HEK293 (cell line): Measurements from ENCODE around the gene IGFN1.
A peak's percentile ranks its signal among the peaks of the same experiment; 100 is the strongest.

Experiments used
- CTCF ChIA-PET: fragments of 350-600 bp; formaldehyde crosslinking; extraction: SDS; loops from one replicate; lab custom pipeline; 2021; ENCODE audit warnings: antibody characterized with exemption; lab: Yijun Ruan, JAX
- POLR2A ChIA-PET: fragments of 300-600 bp; formaldehyde crosslinking; extraction: SDS; loops from one replicate; lab custom pipeline; 2020; ENCODE audit warnings: antibody characterized with exemption, inconsistent platforms; lab: Yijun Ruan, JAX
- H3K27ac ChIP-seq: fragments of 200-500 bp; sonication (Bioruptor generic); 2 replicates; pipeline ENCODE4 v1.5.1; 2014; ENCODE audit warnings: low read depth, low read length, control low read depth, inconsistent platforms; ENCODE audit errors: extremely low read depth
- H3K36me3 ChIP-seq, 2 experiments: fragments of 200-500 bp in 1 of 2; sonication (Bioruptor generic) in 1 of 2; 1 replicate in 1 of 2; 2 replicates in 1 of 2; pipeline ENCODE4 v1.5.1; 2014 to 2017; ENCODE audit warnings: inconsistent platforms in 2 of 2, low read length in 2 of 2; ENCODE audit not compliant: control insufficient read depth in 2 of 2, insufficient read depth in 1 of 2
- H3K4me1 ChIP-seq: fragments of 200-500 bp; sonication (Bioruptor generic); 2 replicates; pipeline ENCODE4 v1.5.1; 2014; ENCODE audit warnings: mild to moderate bottlenecking, low read length, inconsistent platforms; ENCODE audit not compliant: control insufficient read depth, insufficient read depth
- H3K4me3 ChIP-seq: 2 replicates; pipeline ENCODE4 v1.5.1; 2011; ENCODE audit warnings: low read depth, mild to moderate bottlenecking, control low read depth, low read length, moderate library complexity
- H3K9me3 ChIP-seq: fragments of 200-500 bp; sonication (Bioruptor generic); 2 replicates; pipeline ENCODE4 v1.5.1; 2014; ENCODE audit warnings: low read depth, low read length, inconsistent platforms; ENCODE audit not compliant: control insufficient read depth, insufficient read depth
- GLIS1 ChIP-seq: fragments of 450-650 bp; formaldehyde crosslinking; IDR thresholded peaks from 2 replicates; pipeline ENCODE4 v1.5.1; 2016; ENCODE audit warnings: missing biosample characterization, missing genetic modification characterization
- HOXD13 ChIP-seq: sonication (generic); formaldehyde crosslinking; IDR thresholded peaks from 2 replicates; pipeline ENCODE4 v1.8.0; 2022; ENCODE audit warnings: missing genetic modification reagents, borderline replicate concordance
- ZBTB21 ChIP-seq: fragments of 450-650 bp; formaldehyde crosslinking; IDR thresholded peaks from 2 replicates; pipeline ENCODE4 v1.5.1; 2017; ENCODE audit warnings: missing biosample characterization, missing genetic modification characterization
- ZIC2 ChIP-seq: fragments of 450-650 bp; formaldehyde crosslinking; IDR thresholded peaks from 2 replicates; pipeline ENCODE4 v1.5.1; 2016; ENCODE audit warnings: missing biosample characterization, missing genetic modification characterization
- ZNF16 ChIP-seq: fragments of 450-650 bp; formaldehyde crosslinking; IDR thresholded peaks from 2 replicates; pipeline ENCODE4 v1.5.1; 2016; ENCODE audit warnings: low read depth, missing biosample characterization, missing genetic modification characterization
- ZNF175 ChIP-seq: fragments of 450-650 bp; formaldehyde crosslinking; IDR thresholded peaks from 2 replicates; pipeline ENCODE4 v1.5.1; 2016; ENCODE audit warnings: missing biosample characterization, missing genetic modification characterization
- ZNF473 ChIP-seq: fragments of 450-650 bp; formaldehyde crosslinking; IDR thresholded peaks from 2 replicates; pipeline ENCODE4 v1.5.1; 2017; ENCODE audit warnings: missing biosample characterization, missing genetic modification characterization
- ZNF510 ChIP-seq: fragments of 450-650 bp; formaldehyde crosslinking; IDR thresholded peaks from 2 replicates; pipeline ENCODE4 v1.5.1; 2018; ENCODE audit warnings: mild to moderate bottlenecking, missing genetic modification characterization, missing biosample characterization; ENCODE audit not compliant: insufficient replicate concordance
- ZNF624 ChIP-seq: fragments of 450-650 bp; formaldehyde crosslinking; IDR thresholded peaks from 2 replicates; pipeline ENCODE4 v1.5.1; 2017; ENCODE audit warnings: missing biosample characterization, missing genetic modification characterization
- ZNF701 ChIP-seq: fragments of 450-650 bp; formaldehyde crosslinking; IDR thresholded peaks from 2 replicates; pipeline ENCODE4 v1.5.1; 2016; ENCODE audit warnings: missing biosample characterization, missing genetic modification characterization
- ZNF792 ChIP-seq: fragments of 450-650 bp; formaldehyde crosslinking; IDR thresholded peaks from 2 replicates; pipeline ENCODE4 v1.5.1; 2016; ENCODE audit warnings: missing biosample characterization, missing genetic modification characterization
- TF ChIP-seq, protein P1 (sequence below): fragments of 450-650 bp; formaldehyde crosslinking; IDR thresholded peaks from 2 replicates; pipeline ENCODE4 v1.5.1; 2017; ENCODE audit warnings: missing biosample characterization, missing genetic modification characterization
- TF ChIP-seq, protein P2 (sequence below): fragments of 450-650 bp; IDR thresholded peaks from 2 replicates; pipeline ENCODE4 v1.5.1; 2018; ENCODE audit warnings: missing biosample characterization, mild to moderate bottlenecking, missing genetic modification characterization
- TF ChIP-seq, protein P3 (sequence below): fragments of 450-650 bp; formaldehyde crosslinking; IDR thresholded peaks from 2 replicates; pipeline ENCODE4 v1.5.1; 2016; ENCODE audit warnings: missing biosample characterization, missing genetic modification characterization
- TF ChIP-seq, protein P4 (sequence below): fragments of 450-650 bp; formaldehyde crosslinking; IDR thresholded peaks from 2 replicates; pipeline ENCODE4 v1.5.1; 2016; ENCODE audit warnings: missing biosample characterization, missing genetic modification characterization
- TF ChIP-seq, protein P5 (sequence below): fragments of 450-650 bp; formaldehyde crosslinking; IDR thresholded peaks from 2 replicates; pipeline ENCODE4 v1.5.1; 2016; ENCODE audit warnings: missing biosample characterization, missing genetic modification characterization

IGFN1 gene

DNA sequence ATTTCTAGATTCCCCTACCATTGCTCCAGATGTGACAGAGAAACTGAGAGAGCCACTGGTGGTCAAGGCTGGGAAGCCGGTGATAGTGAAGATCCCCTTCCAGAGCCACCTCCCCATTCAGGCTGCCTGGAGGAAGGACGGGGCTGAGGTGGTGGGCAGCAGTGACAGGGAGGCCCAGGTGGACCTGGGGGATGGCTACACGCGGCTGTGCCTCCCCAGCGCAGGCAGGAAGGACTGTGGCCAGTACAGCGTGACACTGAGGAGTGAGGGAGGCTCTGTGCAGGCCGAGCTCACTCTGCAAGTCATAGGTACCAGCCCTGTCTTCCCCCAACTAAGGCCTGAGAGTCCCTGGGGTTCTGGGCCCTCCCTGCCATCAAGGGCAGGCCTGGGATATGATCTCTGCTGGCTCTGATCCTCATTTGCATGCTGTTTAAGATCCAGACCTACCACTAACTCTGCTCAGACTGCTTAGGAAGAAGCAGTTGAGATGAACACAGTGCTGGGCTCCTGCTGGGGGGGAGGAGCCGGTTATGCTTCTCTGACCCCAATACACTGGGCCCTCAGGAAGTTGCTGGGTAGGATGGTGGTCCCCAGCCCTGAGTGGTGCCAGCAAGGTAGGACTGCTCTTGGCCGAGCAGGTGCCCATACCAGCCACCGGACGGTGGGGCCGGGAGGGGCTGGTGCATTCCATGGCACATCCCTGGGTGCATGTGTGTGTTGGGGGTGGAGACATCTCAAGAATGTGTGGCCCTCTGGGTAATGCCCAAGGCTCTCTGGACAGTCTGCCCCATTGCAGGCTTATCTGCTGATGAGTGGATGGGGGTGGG is 25.1 kb downstream of the IGFN1 start:
- Histone ChIP-seq H3K36me3 (no peaks in the 10 kb centered on the region), H3K9me3 (no peaks in the 10 kb centered on the region), H3K4me1 (no peaks in the 10 kb centered on the region), H3K27ac (no peak overlapping the region), H3K4me3 (no peak overlapping the region)
- TF ChIP-seq ZNF473 (no peak), ZNF510 (tag by site-specific recombination) (no peak), ZNF624 (tag by site-specific recombination) (no peak), ZBTB21 (no peak), HOXD13 (no peak), ZNF16 (tag by site-specific recombination) (no peak), ZNF701 (tag by site-specific recombination) (no peak)
- TF ChIP-seq, protein P1, sequence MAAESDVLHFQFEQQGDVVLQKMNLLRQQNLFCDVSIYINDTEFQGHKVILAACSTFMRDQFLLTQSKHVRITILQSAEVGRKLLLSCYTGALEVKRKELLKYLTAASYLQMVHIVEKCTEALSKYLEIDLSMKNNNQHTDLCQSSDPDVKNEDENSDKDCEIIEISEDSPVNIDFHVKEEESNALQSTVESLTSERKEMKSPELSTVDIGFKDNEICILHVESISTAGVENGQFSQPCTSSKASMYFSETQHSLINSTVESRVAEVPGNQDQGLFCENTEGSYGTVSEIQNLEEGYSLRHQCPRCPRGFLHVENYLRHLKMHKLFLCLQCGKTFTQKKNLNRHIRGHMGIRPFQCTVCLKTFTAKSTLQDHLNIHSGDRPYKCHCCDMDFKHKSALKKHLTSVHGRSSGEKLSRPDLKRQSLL, result no peak
- TF ChIP-seq, protein P2, sequence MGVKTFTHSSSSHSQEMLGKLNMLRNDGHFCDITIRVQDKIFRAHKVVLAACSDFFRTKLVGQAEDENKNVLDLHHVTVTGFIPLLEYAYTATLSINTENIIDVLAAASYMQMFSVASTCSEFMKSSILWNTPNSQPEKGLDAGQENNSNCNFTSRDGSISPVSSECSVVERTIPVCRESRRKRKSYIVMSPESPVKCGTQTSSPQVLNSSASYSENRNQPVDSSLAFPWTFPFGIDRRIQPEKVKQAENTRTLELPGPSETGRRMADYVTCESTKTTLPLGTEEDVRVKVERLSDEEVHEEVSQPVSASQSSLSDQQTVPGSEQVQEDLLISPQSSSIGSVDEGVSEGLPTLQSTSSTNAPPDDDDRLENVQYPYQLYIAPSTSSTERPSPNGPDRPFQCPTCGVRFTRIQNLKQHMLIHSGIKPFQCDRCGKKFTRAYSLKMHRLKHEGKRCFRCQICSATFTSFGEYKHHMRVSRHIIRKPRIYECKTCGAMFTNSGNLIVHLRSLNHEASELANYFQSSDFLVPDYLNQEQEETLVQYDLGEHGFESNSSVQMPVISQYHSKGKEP (tag by site-specific recombination), result no peak
- TF ChIP-seq, protein P3, sequence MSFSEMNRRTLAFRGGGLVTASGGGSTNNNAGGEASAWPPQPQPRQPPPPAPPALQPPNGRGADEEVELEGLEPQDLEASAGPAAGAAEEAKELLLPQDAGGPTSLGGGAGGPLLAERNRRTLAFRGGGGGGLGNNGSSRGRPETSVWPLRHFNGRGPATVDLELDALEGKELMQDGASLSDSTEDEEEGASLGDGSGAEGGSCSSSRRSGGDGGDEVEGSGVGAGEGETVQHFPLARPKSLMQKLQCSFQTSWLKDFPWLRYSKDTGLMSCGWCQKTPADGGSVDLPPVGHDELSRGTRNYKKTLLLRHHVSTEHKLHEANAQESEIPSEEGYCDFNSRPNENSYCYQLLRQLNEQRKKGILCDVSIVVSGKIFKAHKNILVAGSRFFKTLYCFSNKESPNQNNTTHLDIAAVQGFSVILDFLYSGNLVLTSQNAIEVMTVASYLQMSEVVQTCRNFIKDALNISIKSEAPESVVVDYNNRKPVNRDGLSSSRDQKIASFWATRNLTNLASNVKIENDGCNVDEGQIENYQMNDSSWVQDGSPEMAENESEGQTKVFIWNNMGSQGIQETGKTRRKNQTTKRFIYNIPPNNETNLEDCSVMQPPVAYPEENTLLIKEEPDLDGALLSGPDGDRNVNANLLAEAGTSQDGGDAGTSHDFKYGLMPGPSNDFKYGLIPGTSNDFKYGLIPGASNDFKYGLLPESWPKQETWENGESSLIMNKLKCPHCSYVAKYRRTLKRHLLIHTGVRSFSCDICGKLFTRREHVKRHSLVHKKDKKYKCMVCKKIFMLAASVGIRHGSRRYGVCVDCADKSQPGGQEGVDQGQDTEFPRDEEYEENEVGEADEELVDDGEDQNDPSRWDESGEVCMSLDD (tag by site-specific recombination), result no peak
- TF ChIP-seq, protein P4, sequence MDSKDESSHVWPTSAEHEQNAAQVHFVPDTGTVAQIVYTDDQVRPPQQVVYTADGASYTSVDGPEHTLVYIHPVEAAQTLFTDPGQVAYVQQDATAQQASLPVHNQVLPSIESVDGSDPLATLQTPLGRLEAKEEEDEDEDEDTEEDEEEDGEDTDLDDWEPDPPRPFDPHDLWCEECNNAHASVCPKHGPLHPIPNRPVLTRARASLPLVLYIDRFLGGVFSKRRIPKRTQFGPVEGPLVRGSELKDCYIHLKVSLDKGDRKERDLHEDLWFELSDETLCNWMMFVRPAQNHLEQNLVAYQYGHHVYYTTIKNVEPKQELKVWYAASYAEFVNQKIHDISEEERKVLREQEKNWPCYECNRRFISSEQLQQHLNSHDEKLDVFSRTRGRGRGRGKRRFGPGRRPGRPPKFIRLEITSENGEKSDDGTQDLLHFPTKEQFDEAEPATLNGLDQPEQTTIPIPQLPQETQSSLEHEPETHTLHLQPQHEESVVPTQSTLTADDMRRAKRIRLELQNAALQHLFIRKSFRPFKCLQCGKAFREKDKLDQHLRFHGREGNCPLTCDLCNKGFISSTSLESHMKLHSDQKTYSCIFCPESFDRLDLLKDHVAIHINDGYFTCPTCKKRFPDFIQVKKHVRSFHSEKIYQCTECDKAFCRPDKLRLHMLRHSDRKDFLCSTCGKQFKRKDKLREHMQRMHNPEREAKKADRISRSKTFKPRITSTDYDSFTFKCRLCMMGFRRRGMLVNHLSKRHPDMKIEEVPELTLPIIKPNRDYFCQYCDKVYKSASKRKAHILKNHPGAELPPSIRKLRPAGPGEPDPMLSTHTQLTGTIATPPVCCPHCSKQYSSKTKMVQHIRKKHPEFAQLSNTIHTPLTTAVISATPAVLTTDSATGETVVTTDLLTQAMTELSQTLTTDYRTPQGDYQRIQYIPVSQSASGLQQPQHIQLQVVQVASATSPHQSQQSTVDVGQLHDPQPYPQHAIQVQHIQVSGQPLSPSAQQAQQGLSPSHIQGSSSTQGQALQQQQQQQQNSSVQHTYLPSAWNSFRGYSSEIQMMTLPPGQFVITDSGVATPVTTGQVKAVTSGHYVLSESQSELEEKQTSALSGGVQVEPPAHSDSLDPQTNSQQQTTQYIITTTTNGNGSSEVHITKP, result no peak
- CTCF ChIA-PET, result interaction anchor here (1.7 to 1.8 kb wide), 2 partner anchors 38 to 131 kb away, joined by 4 to 8 read pairs; no protein-coding TSS in a partner anchor
- POLR2A ChIA-PET, result no interaction called here

DNA sequence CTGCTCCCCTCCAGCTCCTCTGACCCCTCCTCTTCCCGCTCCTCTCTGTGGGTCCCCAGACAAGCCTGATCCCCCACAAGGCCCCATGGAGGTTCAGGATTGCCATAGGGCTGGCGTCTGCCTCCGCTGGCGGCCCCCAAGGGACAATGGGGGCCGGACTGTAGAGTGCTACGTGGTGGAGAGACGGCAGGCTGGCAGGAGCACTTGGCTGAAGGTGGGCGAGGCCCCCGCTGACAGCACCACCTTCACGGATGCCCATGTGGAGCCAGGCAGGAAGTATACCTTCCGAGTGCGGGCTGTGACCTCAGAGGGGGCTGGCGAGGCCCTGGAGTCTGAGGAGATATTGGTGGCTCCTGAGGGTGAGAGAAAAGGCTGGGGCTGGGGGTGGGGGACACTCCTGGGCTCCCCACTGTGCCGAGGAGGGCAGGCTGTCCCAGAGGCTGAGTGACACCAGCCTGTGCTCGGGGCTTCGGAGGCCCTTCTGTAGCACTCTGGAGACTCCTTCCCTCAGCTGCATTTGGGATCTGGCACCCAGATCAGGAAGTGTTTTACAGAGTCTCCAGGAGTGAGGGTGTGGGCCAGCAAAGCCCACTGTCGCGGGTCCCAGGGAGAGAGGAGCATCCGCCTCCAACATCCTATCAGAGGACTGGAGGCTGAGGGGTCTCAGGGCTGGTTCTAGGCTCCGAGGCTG is 25.9 kb downstream of the IGFN1 start:
- TF ChIP-seq, protein P5, sequence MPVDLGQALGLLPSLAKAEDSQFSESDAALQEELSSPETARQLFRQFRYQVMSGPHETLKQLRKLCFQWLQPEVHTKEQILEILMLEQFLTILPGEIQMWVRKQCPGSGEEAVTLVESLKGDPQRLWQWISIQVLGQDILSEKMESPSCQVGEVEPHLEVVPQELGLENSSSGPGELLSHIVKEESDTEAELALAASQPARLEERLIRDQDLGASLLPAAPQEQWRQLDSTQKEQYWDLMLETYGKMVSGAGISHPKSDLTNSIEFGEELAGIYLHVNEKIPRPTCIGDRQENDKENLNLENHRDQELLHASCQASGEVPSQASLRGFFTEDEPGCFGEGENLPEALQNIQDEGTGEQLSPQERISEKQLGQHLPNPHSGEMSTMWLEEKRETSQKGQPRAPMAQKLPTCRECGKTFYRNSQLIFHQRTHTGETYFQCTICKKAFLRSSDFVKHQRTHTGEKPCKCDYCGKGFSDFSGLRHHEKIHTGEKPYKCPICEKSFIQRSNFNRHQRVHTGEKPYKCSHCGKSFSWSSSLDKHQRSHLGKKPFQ (tag by site-specific recombination), result no peak
- TF ChIP-seq ZNF175 (no peak), ZIC2 (tag by site-specific recombination) (0 out of 2 replicates have a peak, but pooled peaks have one; percentile 12), GLIS1 (peak; percentile 33; the same call in 1 of the 2 replicates), ZNF792 (tag by site-specific recombination) (no peak)
- H3K4me1 ChIP-seq, result no peaks in the 10 kb centered on the region
- CTCF ChIA-PET, result no interaction called here

More for the DNA sequence above, 25.9 kb downstream of the IGFN1 start:
- Histone ChIP-seq H3K9me3 (no peaks in the 10 kb centered on the region), H3K36me3 (no peaks in the 10 kb centered on the region), H3K27ac (no peak overlapping the region), H3K4me3 (no peak overlapping the region)
- POLR2A ChIA-PET, result no interaction called here
